Astrocyte (in vitro differentiated cells and primary cell): Measurements from ENCODE around the gene MTERF2.

ENCODE experiments used
- CTCF ChIP-seq: IDR thresholded peaks from 2 replicates; pipeline ENCODE4 v1.5.1; 2011; ENCODE audit warnings: low read depth, mild to moderate bottlenecking, inconsistent platforms, low read length, moderate library complexity; ENCODE audit not compliant: insufficient read depth
- EZH2 ChIP-seq: IDR thresholded peaks from 2 replicates; pipeline ENCODE4 v1.6.1; 2012; ENCODE audit warnings: mild to moderate bottlenecking, low read length, inconsistent platforms; ENCODE audit not compliant: insufficient read depth

DNA sequence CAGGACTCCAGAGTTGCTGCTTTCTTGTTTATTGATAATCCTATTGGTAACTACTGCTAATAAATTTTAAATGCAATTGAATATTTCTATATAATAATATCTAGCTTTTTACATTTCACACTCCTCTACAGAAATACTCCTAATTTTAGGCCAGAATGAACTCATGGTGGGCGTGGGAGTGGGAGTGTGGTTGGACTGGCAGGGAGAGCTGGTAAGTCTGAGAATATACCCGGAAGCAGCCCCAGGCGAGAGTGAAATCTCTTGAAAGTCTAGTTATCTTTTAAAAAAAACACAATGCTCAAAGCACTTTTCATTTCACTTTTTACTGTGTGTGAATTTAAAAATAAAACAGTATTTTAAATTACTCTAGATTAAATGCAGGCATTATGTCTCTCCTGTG is 26.5 kb downstream of the MTERF2 start:
- TF ChIP-seq EZH2 (no peak), CTCF (no peak)
